Measurements from ENCODE around the gene MED13L. TPM values are rescaled to one million over a fixed set of nuclear protein-coding genes. Genes with fewer than 3 reads are reported as not detected.

MED13L gene
- total and polyA plus RNA-seq, 2 of the 4 experiments (the other 2 are of a cell fraction): 17.9 to 49.1 TPM

GRCh38 chr12:116116650-116117424 is 160.7 kb downstream of the MED13L start:
- dilution Hi-C loops (cut with HindIII; ENCODE audit: low sequenced_read_pairs, unreplicated experiment): no loop called here
- Histone ChIP-seq H3K36me3 (ENCODE audit: control insufficient read depth, insufficient read depth, low read length) (no peaks in the 10 kb centered on the region), H3K27ac (ENCODE audit: insufficient read depth, low read length) (no peak overlapping the region), H3K9me3 (ENCODE audit: control insufficient read depth, insufficient read depth, low read length) (no peaks in the 10 kb centered on the region), H4K8ac (ENCODE audit: low read depth in 2 of 2, low read length in 2 of 2) (no peak overlapping the region), H3K9ac (ENCODE audit: low read depth, low read length) (no peak overlapping the region), H2BK15ac (ENCODE audit: low read depth, low read length) (no peak overlapping the region), H3K79me1 (ENCODE audit: low read depth in 1 of 2, low read length in 2 of 2) (peaks cover 26 to 74% of the 10 kb centered on the region in 2 experiments), H3K4me3 (ENCODE audit: insufficient read depth, low read depth, low read length) (no peak overlapping the region), H3K4me1 (ENCODE audit: control insufficient read depth, insufficient read depth, low read length) (peaks cover 10% of the 10 kb centered on the region), H2AK9ac (replicated peaks; ENCODE audit: low read depth, low read length, poor library complexity) (no peak overlapping the region), H2AFZ (replicated peaks; ENCODE audit: low read length, poor library complexity) (no peak overlapping the region), H3K27me3 (ENCODE audit: control insufficient read depth, insufficient read depth, low read length) (no peaks in the 10 kb centered on the region), H4K20me1 (ENCODE audit: insufficient read depth, low read length) (peaks cover 66% of the 10 kb centered on the region), H2BK20ac (ENCODE audit: low read depth, low read length) (no peak overlapping the region), H3K56ac (ENCODE audit: extremely low read depth, insufficient read depth, low read length) (no peak overlapping the region), H3K18ac (ENCODE audit: low read depth, low read length) (no peak overlapping the region), H4K5ac (ENCODE audit: low read depth, low read length) (no peak overlapping the region), H3K23ac (ENCODE audit: low read depth, low read length) (no peak overlapping the region), H2BK120ac (ENCODE audit: low read depth, low read length) (no peak overlapping the region), H3K14ac (replicated peaks; ENCODE audit: low read depth, low read length) (no peak overlapping the region), H3K4ac (ENCODE audit: low read depth, low read length) (no peak overlapping the region), H4K91ac (ENCODE audit: insufficient read depth, low read depth, low read length) (no peak overlapping the region), H3K4me2 (ENCODE audit: low read depth, low read length) (no peak overlapping the region), H3K9me1 (ENCODE audit: insufficient read depth, low read length) (peaks cover 14% of the 10 kb centered on the region), H2BK5ac (ENCODE audit: low read depth, low read length, poor library complexity, severe bottlenecking) (no peak overlapping the region), H2AK5ac (ENCODE audit: low read depth, low read length) (no peak overlapping the region)
- ATAC-seq (ENCODE audit: low read depth): no peak
- intact Hi-C loops (cut with micrococcal nuclease): no loop called here
- no TSS peak for BruUV-seq (replicated peaks)
- ChIA-PET POLR2A (ENCODE audit: unreplicated experiment) (no interaction called here), CTCF (no interaction called here)
- TF ChIP-seq CTCF (conservative IDR thresholded peaks at IDR 0.05; ENCODE audit: low read depth, low read length): no peak
- TF ChIP-seq USF2 (IDR thresholded peaks at IDR 0.05; ENCODE audit: low read depth, low read length): no peak
- TF ChIP-seq CHD1 (IDR thresholded peaks at IDR 0.05; ENCODE audit: low read depth, low read length): no peak
- TF ChIP-seq MXI1 (IDR thresholded peaks at IDR 0.05; ENCODE audit: borderline replicate concordance, low read depth, low read length): no peak
- no peak for TF ChIP-seq SMC3 (IDR thresholded peaks at IDR 0.05; ENCODE audit: low read depth, low read length)
- TF ChIP-seq CEBPB (IDR thresholded peaks at IDR 0.05; ENCODE audit: low read depth, low read length): no peak
- no peak for TF ChIP-seq BHLHE40 (IDR thresholded peaks at IDR 0.05; ENCODE audit: low read depth, low read length)
- no peak for TF ChIP-seq ELK1 (IDR thresholded peaks at IDR 0.05; ENCODE audit: borderline replicate concordance, low read depth, low read length)
- no peak for TF ChIP-seq MAZ (IDR thresholded peaks at IDR 0.05; ENCODE audit: borderline replicate concordance, low read depth, low read length)
- TF ChIP-seq POLR2A (IDR thresholded peaks at IDR 0.05; ENCODE audit: low read depth, low read length): no peak
- TF ChIP-seq RFX5 (IDR thresholded peaks at IDR 0.05; ENCODE audit: low read depth, low read length): no peak
- no peak for TF ChIP-seq FOS (IDR thresholded peaks at IDR 0.05; ENCODE audit: low read depth, low read length)
- WGBS, 2 experiments (ENCODE audit: extremely low coverage in 2 of 2, insufficient read length in 1 of 2): no CpG with 5 or more reads among the region's 5 CpGs
- in situ Hi-C loops (cut with MboI; ENCODE audit: low sequenced_read_pairs): no loop called here
- DNase-seq: no peak
